Measurements from ENCODE around the gene SSTR4.
"Not testable (repeated sequence)": the region's sequence is repeated elsewhere in the genome, so short reads cannot be mapped to it uniquely, and the experiment has no call there.

Gene SSTR4

GRCh38 chr20:23018941-23019340, 16.2 kb upstream of the SSTR4 start:
- no peak for FAIRE-seq

DNA sequence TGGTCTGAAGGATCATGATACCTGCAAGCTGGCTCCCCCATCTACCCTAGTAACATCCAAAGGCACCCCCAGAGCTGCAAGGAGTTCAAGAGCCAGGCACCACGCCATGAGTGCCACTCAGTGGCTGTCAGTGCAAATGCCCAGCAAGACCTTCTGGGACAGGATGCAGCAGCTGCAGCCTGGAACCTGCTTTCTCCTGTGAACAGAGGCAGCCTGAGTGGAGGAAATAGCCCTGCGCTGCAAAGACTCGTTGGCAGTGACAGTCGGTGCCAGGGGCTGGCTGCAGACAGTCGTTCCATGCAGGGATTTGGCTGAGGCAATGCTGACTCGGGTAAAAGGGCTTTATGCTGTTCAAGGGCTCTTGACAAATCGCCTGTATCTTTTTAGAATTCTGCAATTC, 15.7 kb upstream of the SSTR4 start:
- no peak for FAIRE-seq

GRCh38 chr20:23020230-23021018, 14.7 kb upstream of the SSTR4 start:
- FAIRE-seq = no peak

- no peak for FAIRE-seq
Observed at GRCh38 chr20:23021541-23021940, 13.6 kb upstream of the SSTR4 start.

DNA sequence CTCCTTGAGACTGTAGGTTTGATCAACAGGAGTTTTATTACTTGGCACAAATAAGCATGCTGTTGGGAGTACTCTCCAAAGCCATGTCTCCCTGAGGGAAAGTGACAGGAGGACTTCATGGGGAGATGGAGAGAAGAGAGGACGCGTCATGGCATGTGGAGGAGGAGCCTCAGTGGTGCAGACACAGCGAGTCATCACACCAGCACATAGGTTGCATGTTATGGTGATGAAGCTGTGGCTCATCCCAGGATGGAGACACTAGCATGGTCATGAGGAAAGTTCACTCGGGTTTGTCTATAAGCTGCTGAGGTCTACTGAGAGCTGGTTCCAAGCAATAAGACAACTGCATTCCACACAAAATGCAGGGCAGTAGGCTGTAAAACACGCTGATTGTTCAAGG, 13.2 kb upstream of the SSTR4 start:
- FAIRE-seq = no peak

GRCh38 chr20:23022849-23023248, 12.3 kb upstream of the SSTR4 start:
- FAIRE-seq = no peak

DNA sequence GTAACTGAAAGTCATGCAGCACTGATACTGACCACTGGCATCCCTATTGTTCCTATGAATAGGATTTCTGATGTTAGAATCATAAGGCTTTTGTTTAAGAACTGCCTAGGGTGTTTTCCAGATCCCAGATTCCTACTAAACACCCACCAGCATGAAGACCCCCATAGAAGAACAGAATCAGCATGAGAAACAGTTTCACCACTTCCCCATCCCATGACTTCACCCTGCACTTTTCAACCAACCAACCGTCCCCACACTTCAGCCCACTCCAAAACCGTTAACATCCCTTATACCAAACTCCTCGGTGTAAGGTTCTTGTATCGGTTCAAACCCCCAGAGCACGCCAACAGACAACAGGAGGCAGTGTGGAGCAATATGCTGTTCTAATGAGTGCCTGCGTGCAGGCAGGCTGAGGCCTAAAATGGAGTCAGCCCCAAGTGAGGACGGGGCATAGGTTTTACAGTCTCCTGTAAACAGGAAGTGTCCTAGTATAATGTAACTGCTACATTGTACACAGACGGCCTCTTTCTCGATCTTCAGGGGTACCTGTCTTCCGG, 11.4 kb upstream of the SSTR4 start:
- no peak for FAIRE-seq

- FAIRE-seq = no peak
Observed at GRCh38 chr20:23024701-23025100, 10.4 kb upstream of the SSTR4 start.

DNA sequence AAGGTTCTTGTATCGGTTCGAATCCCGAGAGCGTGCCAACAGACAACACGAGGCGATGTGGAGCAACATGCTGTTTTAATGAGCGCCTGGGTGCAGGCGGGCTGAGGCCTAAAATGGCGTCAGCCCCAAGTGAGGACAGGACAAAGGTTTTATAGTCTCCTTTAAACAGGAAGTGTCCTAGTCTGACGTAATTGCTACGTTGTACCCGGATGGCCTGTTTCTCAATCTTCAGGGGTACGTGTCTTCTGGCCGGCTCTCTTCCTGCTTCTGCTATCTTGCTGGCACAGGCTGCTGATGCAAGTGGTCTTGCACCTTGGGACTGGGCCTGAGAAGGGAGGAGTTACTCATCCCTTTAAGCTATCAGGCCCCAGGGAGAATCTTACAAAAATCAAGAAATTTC, 9.6 kb upstream of the SSTR4 start:
- not testable (repeated sequence) for FAIRE-seq

- no peak for FAIRE-seq
Observed at GRCh38 chr20:23027721-23028120, 7.4 kb upstream of the SSTR4 start.

DNA sequence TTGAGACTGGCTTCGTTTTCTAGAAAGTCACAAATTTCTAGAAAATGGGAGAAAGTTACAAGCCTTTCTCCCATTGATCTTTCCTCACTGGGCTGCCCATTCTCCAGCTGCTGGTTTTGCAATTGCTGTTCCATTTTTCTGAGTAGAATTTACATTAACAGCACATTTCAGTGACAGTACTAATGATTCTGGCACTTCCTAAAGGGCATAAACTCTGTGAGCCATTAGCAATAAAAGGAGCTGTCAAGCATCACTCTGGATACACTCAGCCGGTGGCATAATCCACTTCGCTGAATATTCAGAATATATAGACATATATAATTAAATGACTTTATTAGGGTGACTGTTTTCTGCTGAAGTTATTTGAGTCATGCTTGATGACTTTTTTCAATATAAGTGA, 6.7 kb upstream of the SSTR4 start:
- no peak for FAIRE-seq

GRCh38 chr20:23029324-23029723, 5.8 kb upstream of the SSTR4 start:
- no peak for FAIRE-seq

DNA sequence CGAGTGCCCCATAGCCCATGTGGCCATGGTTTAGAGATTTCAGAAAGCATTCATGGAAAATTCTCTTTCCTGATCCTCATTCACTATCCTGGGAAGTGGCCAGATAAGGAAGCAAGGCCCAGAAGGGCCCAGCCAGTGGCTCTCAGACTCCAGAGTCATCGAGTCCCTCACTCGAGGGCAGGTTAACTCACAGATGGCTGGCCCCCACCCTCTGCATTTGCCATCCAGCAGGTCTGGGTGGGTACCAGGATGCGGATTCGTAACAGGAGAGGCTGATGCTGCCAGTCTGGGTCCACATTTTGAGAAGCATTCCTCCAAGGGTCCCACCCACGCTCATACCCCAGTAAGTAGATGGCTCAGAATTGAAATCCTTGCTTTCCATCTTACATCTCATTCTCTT, 3.8 kb upstream of the SSTR4 start:
- no peak for FAIRE-seq

DNA sequence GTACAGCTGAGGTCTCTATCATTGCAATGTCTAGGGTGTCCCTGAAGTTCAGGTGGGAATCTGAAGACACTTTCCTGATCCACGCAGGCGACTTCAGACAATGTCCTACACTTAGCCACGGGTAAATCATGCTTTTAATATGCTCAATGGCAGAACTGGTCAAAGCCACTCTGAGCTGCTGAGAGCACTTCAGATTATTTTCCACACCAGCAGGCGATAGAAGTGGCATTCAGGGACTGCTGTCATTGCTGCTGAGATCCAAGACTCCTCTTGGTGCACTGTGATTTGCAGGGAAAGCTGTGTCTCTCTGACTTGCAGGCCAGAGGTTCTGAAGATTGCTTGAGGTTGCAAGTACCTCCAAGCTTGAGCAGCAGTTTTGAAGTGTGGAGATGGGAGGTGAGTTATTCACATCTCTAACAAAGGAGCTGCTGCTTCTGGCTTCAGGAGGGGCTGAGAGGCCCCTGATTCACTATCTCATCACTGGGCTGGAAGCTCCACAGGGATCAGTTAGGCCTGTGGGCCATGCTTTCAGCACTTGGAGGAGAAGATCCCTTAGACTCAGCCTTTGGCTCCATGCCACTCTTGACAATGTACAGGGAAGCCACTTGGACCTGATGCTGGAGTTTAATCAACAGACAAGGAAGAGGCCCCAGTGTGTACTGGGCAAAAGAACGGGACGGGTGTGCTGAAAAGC, 2.9 kb upstream of the SSTR4 start:
- no peak for FAIRE-seq

GRCh38 chr20:23032750-23033078, 2.4 kb upstream of the SSTR4 start:
- FAIRE-seq = no peak

DNA sequence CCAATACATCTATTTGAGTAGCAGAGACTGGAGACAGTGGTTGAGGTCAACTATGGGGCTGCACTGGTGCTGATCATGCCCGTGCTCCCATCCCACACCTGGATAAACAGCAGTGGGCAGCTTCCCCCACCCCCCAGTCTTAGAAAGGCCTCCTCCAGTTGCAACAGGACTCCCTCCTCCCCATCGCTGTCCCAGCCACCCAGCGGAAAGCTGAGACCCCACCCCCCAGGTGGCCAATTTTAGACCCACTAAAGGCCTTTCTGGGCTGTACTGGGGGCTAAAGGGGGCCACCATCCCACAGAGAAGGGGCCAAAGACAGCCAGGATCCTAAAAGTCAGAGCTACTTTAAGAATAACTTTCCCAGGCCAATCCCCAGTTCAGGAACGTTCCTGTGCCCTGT, 1.2 kb upstream of the SSTR4 start:
- FAIRE-seq = no peak

DNA sequence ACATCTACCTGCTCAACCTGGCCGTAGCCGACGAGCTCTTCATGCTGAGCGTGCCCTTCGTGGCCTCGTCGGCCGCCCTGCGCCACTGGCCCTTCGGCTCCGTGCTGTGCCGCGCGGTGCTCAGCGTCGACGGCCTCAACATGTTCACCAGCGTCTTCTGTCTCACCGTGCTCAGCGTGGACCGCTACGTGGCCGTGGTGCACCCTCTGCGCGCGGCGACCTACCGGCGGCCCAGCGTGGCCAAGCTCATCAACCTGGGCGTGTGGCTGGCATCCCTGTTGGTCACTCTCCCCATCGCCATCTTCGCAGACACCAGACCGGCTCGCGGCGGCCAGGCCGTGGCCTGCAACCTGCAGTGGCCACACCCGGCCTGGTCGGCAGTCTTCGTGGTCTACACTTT, 619 bp downstream of the SSTR4 start:
- FAIRE-seq = no peak

- no peak for FAIRE-seq
Observed at GRCh38 chr20:23036371-23036770, 1.3 kb downstream of the SSTR4 start.

DNA sequence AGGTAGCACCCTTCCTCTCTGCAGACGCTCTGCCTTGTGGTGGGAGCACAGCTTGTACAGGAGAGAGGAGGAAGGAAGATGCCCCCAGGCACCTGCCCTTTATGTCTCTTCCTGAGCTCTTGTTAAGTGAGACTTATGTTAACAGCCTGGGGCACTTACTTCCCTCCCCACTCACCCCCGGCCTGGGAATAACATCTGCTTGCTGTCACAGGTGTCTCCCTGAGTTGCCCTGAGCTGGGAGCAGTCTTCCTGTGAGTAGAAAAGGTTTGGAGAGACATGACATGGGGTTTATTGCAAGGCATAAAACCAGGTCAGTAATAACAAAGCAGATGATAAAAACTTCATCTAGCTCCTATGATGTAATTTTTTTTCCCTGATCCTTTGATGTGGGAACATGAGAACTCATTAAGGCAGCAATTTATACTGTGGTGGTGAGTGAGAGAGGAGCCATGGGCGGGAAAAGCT, 1.9 kb downstream of the SSTR4 start:
- FAIRE-seq = no peak

DNA sequence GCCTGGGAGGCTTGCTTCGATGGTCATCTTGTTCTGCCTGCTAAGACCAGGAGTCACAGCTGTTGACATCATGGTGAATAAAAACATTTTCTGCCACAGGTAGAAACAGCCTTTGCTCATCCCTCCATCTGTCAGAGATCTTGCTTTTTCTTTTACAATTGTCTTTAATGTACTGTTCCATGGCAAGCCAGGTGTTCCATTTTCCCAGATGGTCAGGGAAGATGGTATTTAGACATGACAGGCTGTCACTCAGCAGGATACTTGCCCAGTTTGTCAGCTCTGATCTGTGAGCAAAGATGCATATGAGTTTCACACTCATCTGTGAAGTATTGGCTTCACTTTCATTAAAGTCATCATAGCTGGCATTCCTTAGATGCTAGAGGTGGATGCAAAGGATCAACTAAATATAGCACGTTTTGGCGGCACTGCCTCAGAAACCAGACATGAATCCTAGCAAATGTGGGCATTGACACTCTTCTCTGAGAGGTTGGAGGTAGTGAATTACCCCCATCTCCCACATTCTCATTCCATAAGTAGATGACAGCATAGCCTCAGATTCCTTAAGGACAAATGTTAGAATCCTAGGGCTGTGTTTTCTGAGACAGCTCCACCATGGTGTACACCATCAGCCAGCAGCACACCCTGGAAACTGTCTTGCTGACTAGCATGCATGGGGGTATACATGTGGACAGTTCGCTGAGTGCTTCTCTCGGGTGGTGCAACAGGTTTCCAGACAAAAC, 4.2 kb downstream of the SSTR4 start:
- no peak for FAIRE-seq

- no peak for FAIRE-seq
Observed at GRCh38 chr20:23039885-23040508, 4.9 kb downstream of the SSTR4 start.

DNA sequence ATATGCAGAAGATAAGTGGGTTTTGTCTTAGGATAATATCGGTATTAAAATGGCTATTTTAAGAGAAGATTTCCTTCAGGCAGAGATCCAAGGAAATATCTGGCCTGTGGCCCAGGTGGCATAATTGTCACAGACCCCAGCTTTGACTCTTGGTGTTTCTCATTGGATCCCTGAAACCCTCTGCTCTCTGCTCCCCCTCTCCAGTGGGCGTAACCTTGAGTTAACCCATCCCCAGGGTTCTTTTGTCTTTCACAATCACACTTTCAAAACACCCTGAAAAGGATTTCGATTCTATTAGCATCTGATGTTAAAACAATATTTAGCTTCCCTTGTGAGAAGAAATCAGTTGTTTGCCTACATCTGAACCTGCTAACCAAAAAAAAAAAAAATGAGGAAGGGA, 7.2 kb downstream of the SSTR4 start:
- no peak for FAIRE-seq

GRCh38 chr20:23043376-23043775, 8.3 kb downstream of the SSTR4 start:
- no peak for FAIRE-seq
